T-helper 17 cell (primary cell): ENCODE measurements around the gene BCAN. TPM values are rescaled to one million over a fixed set of nuclear protein-coding genes. Genes with fewer than 3 reads are reported as not detected.
A peak's percentile ranks its signal among the peaks of the same experiment; 100 is the strongest.

Experiments
- ATAC-seq: fragments of 150-1000 bp; cut with Tn5 transposase; 2 replicates; pipeline ENCODE4 v1.10.0; 2021; ENCODE audit warnings: mild to moderate bottlenecking, moderate library complexity
- DNase-seq, 3 donors: peaks; one replicate each; pipeline versions ENCODE4 v3.0.0 to v3.0.0-alpha.2; 2020 to 2021
- H3K9me3 ChIP-seq: one replicate; pipeline ENCODE4 v1.7.0; 2013; ENCODE audit warnings: low read length, mild to moderate bottlenecking; ENCODE audit not compliant: control insufficient read depth, poor library complexity, severe bottlenecking
- H3K27ac Mint-ChIP-seq: one replicate; pipeline ENCODE4 v1.8.0; 2022; ENCODE audit warnings: mild to moderate bottlenecking, moderate library complexity, mixed read lengths
- H3K27me3 Mint-ChIP-seq: one replicate; pipeline ENCODE4 v1.8.0; 2022; ENCODE audit warnings: mixed read lengths
- H3K36me3 Mint-ChIP-seq: one replicate; pipeline ENCODE4 v1.8.0; 2022; ENCODE audit warnings: low read depth, mixed read lengths
- H3K4me1 Mint-ChIP-seq: one replicate; pipeline ENCODE4 v1.8.0; 2022; ENCODE audit warnings: mild to moderate bottlenecking, mixed read lengths
- H3K4me3 Mint-ChIP-seq: one replicate; pipeline ENCODE4 v1.8.0; 2022; ENCODE audit warnings: mild to moderate bottlenecking, moderate library complexity, mixed read lengths
- total RNA-seq, 4 donors: library from RNA in 2 of 4; stranded (reverse) in 2 of 4; gene quantifications; one replicate each; pipeline ENCODE4 v1.2.3 and lab custom pipeline; 2022 to 2026

The BCAN gene
- total RNA-seq, 2 donors from 2014 or later: not detected

DNA sequence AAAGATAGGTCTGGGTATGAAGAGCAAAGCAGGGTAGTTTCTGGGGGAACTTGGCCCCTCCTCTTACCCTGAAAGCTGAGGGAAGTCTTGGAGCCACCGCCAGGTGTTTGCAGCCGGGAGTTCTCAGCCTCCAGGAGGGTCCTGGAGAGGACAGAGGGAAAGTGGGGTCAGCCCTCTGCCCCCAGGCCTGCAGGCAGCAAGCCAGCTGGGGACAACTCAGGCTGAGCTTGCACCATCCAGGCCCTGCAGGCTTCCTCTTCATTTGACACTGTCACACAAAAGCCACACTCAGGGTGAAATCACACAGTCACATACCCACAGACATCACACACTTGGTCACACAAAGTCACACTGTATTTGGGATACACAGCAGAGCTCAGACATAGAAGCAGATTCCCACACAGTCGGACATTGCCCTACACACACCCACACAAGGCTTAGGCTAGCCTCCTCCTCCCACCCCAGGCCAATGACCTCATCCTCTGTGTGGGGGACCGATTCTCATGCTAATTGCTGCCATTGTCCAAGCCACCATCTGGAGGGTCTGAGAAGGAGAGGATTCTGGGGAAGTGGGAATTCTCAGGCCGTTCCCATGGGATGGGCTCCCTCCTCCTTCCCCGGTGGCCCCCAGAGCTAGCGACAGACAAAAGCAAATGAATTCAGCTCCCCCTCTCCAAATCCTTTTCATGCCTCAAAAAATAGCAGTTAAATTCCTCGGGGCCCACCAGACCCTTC, 31.6 kb downstream of the BCAN start:
- peaks cover 67% of the 10 kb centered on the region for H3K27me3 Mint-ChIP-seq

DNA sequence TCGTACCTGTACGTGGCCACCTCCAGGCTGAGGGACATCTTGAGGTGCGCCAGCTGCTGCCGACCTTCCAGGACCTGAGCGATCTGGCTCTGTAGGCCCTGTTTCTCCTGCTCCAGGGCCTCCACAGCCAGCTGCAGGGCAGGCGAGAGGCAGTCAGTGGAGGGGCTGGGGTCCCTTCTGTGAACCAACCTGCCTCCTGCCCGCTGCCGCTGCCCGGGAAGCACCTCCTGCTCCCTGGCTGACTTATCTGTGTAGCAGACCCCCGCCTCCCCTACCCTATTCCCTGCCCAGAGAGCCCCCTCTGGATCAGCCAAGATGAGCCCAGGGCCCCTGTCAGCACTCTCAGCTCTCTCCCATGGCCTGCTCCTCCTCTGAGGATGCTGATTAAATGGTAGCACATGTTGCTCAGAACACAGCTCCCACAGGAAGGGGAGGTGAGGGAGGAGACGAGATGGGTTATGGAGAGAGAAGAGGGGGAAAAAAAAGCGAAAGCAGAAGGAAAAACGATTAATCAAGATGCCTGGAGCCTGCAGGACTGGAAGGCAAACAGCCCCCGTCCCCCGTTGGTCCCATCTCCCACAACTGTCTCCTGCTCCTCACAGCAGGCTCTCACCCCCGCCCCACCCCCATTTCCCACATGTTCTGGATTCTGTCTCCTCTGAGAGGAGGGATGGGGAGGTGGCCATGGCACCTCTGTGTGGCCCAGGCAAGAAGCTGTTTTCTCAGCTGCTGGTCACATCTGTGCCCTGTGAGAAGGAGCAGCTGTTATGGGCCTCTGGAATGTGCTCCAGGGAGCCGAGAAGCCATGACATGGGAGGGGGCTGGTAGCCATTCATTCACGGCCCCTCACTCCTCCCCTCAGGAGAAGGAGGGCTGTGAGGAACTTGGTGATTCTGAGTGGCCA, 33.5 kb downstream of the BCAN start:
- peaks cover 82% of the 10 kb centered on the region for H3K27me3 Mint-ChIP-seq
- H3K4me3 Mint-ChIP-seq: peak overlapping the region; percentile 25
- H3K4me1 Mint-ChIP-seq: peaks cover 11% of the 10 kb centered on the region
- no peaks in the 10 kb centered on the region for H3K9me3 ChIP-seq
- no peak overlapping the region for H3K27ac Mint-ChIP-seq
- DNase-seq (no peak), ATAC-seq (no peak)
- H3K36me3 Mint-ChIP-seq: peaks cover 18% of the 10 kb centered on the region

More for the DNA sequence above, 31.6 kb downstream of the BCAN start:
- Mint-ChIP-seq H3K4me3 (no peak overlapping the region), H3K27ac (peak overlapping the region; percentile 19), H3K4me1 (peaks cover 8% of the 10 kb centered on the region), H3K36me3 (peaks cover 16% of the 10 kb centered on the region)
- ATAC-seq: no peak
- no peak for DNase-seq
- no peaks in the 10 kb centered on the region for H3K9me3 ChIP-seq

DNA sequence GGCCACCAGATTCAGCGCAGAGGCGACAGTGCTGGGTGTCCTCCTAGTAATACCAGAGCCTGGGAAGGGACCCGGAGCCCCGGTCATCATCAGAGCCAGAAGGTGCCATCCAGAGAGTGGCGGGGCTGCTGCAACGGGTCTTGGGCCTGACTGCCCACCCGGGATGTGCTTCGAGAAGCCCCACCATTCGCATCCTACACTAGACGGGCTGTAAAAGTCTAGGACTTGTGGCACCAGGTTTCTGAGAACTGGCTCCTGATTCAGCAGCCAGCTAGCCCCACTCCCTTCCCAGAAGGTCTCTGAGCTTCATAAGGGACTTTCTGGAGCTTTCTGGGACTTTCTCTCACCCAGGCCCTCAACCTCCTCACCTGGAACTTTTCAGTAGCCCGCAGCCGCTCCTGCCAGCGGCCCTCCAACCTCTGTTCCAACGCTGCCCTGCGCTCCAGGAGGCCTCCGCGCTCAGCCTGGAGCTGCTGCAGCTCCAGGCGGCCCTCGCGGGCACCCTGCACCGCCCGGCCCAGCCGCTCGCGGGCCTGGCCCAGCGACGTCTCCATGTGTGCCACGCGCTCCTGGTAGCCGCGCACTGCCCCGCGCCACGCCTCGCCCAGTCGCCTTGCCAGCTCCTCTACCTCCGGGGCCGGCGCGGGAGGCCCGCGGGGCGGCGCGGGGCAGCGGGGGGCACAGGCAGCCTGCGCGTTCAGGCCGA, 34.4 kb downstream of the BCAN start:
- Mint-ChIP-seq H3K27ac (no peak overlapping the region), H3K36me3 (peaks cover 15% of the 10 kb centered on the region), H3K4me1 (peaks cover 11% of the 10 kb centered on the region), H3K27me3 (peaks cover 85% of the 10 kb centered on the region), H3K4me3 (peak overlapping the region; percentile 25)
- ATAC-seq (no peak), DNase-seq (no peak)
- no peaks in the 10 kb centered on the region for H3K9me3 ChIP-seq

DNA sequence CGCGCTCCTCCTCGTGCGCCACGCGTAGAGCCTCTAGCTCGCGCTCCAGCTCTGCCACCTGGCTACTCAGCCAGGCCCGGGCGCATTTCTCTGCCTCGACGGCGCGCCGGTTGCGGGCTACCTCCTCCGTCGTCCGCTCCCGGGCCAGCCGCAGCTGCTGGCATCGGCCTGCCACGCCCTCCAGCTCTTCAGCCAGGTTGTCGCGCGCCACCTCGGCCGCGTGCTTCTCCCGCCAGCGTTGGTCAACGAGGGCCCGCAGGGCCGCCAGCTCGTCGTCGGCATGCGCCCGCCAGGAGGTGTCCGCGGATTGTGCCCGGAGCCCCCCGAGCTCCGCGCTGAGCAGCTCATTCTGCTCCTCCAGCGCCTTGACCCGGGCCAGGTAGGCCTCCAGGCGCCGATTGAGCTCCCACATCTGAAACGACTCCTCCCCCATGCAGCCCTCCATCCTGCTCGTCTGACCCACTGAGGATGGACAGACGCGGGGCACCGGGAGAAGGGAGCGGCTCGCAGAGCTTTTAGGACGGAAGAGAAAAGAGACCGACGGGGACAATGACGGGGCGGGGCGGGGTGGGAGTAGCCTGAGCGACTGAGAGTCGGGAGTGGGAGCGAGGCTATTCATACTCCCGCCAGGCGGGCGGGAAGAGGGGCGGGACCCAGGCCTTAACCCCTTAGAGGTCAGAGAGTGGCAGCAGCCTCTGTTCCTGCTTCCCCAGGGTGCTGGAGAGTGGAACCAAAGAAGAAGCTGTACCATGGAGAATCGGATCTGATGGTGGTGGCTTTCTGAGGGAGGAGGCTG, 35.1 kb downstream of the BCAN start, which contains the start of gene NES:
NES (minus strand) TSS at position 588 of the 796 bp plus-strand sequence; CDS start at position 445, 143 bp downstream.
- peaks cover 11% of the 10 kb centered on the region for H3K36me3 Mint-ChIP-seq
- DNase-seq: no peak
- peak within 1 kb of the TSS; percentile 29 for H3K27ac Mint-ChIP-seq
- peaks cover 11% of the 10 kb centered on the region for H3K4me1 Mint-ChIP-seq
- H3K9me3 ChIP-seq: no peaks in the 10 kb centered on the region
- H3K27me3 Mint-ChIP-seq: peaks cover 85% of the 10 kb centered on the region
- peak within 1 kb of the TSS; percentile 63 for H3K4me3 Mint-ChIP-seq
- ATAC-seq: no peak

DNA sequence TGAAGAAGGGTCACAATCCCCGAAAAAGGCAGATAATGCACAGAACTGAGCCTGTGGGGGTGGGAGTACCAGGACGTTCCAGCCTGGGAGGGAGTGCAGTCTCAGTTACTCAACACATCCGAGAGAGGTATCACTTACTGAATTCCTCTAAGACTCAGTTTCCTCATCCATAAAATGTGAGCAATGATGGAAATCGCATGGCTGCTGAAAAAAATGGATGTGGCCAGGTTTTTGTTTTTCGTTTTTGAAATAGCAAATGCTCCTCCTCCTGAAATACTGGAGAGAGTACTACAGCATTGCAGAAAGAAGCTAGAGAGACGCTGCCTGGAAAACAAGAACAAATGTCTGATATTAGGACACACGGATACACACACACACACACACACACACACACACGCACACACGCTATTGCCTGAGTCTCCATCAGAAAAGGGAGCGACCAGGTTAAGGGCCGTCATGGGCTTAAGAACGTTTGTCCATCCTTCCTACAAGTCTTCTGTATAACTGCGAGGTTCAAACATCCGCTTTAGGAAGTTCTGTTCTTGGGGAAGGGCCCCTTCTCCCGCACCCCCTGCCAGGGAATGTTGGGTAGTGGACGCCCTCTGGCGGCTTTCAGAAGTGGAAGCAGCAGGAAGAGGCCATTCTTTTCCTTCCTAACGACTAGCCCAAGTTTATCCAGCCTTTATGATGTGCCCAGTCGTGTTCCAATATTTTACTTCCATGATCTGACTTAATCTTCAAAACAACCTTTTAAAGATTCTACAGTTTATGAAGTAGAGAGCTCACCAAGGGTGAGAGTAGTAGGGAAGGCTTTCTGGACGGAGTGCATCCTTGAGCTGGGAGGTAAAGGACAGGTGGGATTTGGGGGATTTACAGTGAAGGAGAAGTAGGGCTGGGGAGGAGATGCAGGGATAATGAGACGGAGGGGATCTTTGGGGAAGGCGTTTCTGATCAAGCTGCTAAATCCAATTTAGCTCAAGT, 36.0 kb downstream of the BCAN start:
- H3K9me3 ChIP-seq: no peaks in the 10 kb centered on the region
- Mint-ChIP-seq H3K4me3 (peak overlapping the region; percentile 63), H3K36me3 (peaks cover 8% of the 10 kb centered on the region), H3K4me1 (peaks cover 11% of the 10 kb centered on the region), H3K27ac (peak overlapping the region; percentile 29), H3K27me3 (peaks cover 79% of the 10 kb centered on the region)
- no peak for DNase-seq
- ATAC-seq: peak; percentile 41

DNA sequence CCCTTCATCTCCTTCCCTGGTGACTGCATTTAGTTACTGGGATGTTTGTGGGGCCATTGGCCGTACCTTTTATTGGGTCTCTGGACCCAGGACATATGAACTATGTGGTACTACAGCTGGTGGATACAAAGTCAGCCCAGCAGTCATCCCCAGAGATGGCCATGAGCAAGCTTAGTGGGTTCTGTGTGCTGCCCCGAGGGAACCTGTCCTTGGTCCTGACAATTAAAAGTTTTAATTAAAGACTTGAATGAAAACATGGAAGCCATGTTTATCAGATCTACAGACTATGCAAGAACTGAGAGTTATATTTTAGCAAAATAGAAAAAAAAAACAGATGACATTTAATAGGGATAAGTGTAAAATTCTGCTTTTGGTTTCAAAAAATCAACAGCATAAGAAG, 38.1 kb downstream of the BCAN start:
- Mint-ChIP-seq H3K36me3 (peaks cover 7% of the 10 kb centered on the region), H3K4me1 (peaks cover 21% of the 10 kb centered on the region), H3K27me3 (peaks cover 66% of the 10 kb centered on the region), H3K27ac (no peak overlapping the region), H3K4me3 (no peak overlapping the region)
- no peak for ATAC-seq
- DNase-seq: no peak
- H3K9me3 ChIP-seq: no peaks in the 10 kb centered on the region

DNA sequence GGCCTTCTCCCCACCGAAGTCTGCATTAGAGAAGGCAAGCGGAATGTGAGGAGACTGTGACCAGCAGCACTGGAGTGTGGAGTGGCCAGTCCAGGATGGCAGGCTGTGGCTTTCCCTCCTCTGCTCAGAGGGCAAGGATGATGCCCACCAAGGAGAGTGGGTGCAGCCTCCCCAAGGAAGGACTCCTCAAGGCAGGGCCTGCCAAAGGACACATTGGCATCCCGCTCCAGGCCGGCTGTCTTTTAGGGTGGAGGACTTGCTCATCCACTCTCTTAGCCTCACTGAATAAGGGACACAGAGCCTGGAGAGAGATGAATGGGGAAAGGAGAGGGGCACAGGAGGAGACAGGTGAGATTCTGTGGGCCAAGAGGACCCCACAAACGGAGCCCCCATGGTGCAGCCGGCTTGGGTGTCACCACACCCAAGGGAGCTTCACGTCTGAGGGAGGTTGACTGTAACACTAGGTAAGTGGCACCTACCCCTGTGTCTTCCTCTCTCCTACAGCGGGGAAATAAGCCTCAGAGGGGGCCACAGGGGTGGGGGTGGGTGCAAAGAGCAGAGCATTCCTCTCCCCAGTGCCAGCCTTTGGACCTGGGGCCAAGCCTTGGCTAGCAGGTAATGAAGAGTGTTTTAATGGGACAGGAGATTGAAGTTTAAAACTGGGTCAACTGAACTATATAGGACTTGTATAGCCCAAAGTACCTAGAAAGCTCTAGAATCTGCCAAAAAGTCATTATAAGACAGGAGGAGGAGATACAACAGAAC, 39.5 kb downstream of the BCAN start:
- DNase-seq (no peak), ATAC-seq (no peak)
- Mint-ChIP-seq H3K36me3 (peaks cover 7% of the 10 kb centered on the region), H3K4me1 (peaks cover 21% of the 10 kb centered on the region), H3K27me3 (peaks cover 59% of the 10 kb centered on the region), H3K27ac (no peak overlapping the region), H3K4me3 (no peak overlapping the region)
- no peaks in the 10 kb centered on the region for H3K9me3 ChIP-seq

DNA sequence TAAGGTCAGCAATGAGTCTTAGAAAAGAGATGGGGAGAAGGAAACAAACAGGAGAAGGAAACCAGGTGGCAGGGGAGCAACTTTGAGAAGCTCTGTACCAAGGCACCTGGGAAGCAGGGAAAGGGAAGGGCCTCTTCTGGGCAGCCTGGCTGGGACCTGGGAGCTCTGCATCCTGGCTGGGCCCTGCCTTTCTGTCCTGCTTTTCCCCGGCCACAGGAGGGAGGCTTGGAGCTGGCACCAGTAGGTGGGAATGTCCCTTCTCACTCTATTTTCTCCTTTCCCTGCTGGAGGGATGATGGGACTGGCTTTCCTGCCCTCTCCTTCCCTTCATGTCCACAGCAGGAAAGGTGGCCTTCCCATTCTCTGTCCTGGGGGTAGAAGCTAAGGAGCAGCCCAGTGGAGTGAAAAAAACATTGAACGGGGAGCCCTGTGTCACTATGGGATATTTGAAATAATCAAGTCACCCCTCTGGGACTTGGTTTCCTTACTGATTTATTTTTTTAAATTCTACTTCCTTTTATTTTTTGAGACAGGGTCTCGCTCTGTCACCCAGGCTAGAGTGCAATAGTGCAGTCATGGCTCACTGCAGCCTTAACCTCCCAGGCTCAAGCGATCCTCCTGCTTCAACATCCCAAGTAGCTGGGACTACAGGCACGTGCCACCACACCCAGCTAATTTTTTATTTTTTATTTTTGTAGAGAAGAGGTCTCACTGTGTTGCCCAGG, 40.4 kb downstream of the BCAN start:
- ATAC-seq: no peak
- H3K4me1 Mint-ChIP-seq: peaks cover 21% of the 10 kb centered on the region
- no peak overlapping the region for H3K27ac Mint-ChIP-seq
- no peaks in the 10 kb centered on the region for H3K9me3 ChIP-seq
- H3K27me3 Mint-ChIP-seq: peaks cover 53% of the 10 kb centered on the region
- no peak overlapping the region for H3K4me3 Mint-ChIP-seq
- peaks cover 7% of the 10 kb centered on the region for H3K36me3 Mint-ChIP-seq
- DNase-seq: no peak

DNA sequence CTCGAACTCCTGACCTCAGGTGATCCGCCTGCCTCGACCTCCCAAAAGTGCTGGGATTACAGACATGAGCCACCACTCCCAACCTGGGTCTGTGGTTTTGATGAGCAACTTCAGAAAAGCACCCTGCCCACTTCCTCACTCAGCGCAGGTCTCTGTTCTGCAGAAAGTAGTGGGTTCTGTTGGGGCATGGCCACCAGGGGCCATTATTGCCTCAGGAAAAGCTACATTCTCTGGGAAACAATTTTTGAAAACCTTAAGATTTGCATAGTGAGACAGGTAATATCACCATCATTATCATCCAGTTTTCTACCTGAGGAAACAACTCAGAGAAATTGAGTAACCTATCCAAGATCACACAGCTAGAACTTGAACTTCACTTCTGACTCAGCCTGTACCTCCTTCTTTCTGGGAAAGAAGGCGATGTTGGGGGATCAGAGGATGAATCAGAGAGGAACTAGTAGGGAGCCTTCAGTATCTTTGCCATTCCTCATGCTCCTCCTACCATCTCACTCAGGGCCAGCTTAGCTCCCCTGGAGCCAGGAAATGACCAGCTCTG, 42.4 kb downstream of the BCAN start:
- H3K4me3 Mint-ChIP-seq: no peak overlapping the region
- H3K27me3 Mint-ChIP-seq: peaks cover 47% of the 10 kb centered on the region
- H3K36me3 Mint-ChIP-seq: peaks cover 2% of the 10 kb centered on the region
- peaks cover 16% of the 10 kb centered on the region for H3K4me1 Mint-ChIP-seq
- no peaks in the 10 kb centered on the region for H3K9me3 ChIP-seq
- ATAC-seq: peak; percentile 74
- DNase-seq: no peak
- H3K27ac Mint-ChIP-seq: no peak overlapping the region

DNA sequence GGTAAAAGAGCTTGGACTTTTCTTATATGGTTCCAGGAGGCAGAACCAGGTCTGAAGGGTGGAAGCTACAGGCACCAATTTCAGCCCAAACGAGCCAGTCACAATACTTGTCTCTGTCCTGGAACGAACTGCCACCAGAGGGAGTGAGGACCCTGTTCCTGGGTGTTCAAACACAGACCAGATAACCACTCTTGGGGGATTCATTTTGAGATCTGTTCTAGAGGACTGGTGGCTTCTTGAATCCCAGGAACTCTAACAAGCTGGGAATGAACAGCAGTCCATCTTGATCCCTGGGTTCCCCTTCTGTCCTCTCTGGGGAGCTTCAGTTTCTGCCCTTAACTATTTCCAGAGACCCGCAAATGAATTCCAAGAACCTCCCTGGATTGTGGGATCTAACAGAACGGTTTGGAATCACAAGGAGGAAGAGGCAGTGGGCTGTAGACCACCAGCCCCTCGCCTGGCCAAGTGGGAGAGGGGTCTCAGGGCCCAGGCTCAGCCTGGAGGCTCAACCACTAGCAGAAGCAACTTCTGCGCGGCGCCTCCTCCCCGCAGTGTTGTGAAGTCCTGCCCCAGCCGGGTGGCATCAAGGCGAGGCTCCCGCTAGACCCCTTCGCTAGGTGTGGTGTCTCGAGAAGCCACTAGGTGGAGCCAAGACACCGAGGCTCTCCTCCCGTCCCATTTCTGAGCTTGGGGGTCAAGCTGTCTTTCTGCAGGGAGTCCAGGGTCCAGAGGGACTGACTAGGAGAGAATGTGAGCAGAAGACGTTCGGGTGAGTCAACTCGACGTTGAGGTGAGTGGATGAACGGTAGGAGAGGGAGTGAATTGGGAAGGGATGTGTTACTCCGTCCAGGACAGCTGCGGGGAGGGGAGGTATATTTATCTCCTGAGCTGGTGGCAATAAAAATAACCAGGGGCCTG, 47.4 kb downstream of the BCAN start:
- H3K27ac Mint-ChIP-seq: peak overlapping the region; percentile 76
- DNase-seq: peak; percentile 60 to 62 (median 62)
- peaks cover 28% of the 10 kb centered on the region for H3K4me1 Mint-ChIP-seq
- no peaks in the 10 kb centered on the region for H3K9me3 ChIP-seq
- H3K4me3 Mint-ChIP-seq: peak overlapping the region; percentile 53
- H3K27me3 Mint-ChIP-seq: peaks cover 56% of the 10 kb centered on the region
- H3K36me3 Mint-ChIP-seq: peaks cover 15% of the 10 kb centered on the region
- ATAC-seq: peak; percentile 98
